ENCODE data around the gene COMMD2.
A peak's percentile ranks its signal among the peaks of the same experiment; 100 is the strongest.

The COMMD2 gene

DNA sequence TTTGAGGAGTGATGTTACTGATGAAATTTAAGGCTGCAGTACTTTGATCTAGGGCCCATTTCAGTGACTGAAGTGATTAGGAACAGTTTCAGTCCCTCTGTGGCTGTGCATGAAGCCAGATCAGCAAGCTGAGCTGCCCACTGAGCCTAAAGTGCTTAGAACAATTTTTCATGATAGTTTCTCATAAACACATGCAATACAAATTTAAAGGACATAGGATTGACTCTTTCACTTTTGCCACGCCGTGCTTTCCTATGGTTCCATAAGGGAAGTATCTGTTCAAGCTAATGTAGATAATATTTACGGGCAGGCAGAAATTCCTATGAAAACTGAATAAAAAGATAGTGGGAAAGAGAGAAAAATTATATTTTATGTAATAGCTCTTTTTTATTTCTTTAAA, 29.5 kb upstream of the COMMD2 start:
- no peak for DNase-seq
- Mint-ChIP-seq H3K27ac (no peak overlapping the region), H3K9me3 (peaks cover 5% of the 10 kb centered on the region), H3K36me3 (ENCODE audit: low read depth) (no peaks in the 10 kb centered on the region), H3K4me3 (no peak overlapping the region), H3K27me3 (ENCODE audit: low read depth, poor library complexity) (peaks cover 6% of the 10 kb centered on the region), H3K4me1 (no peaks in the 10 kb centered on the region)
- TF ChIP-seq, protein P1, sequence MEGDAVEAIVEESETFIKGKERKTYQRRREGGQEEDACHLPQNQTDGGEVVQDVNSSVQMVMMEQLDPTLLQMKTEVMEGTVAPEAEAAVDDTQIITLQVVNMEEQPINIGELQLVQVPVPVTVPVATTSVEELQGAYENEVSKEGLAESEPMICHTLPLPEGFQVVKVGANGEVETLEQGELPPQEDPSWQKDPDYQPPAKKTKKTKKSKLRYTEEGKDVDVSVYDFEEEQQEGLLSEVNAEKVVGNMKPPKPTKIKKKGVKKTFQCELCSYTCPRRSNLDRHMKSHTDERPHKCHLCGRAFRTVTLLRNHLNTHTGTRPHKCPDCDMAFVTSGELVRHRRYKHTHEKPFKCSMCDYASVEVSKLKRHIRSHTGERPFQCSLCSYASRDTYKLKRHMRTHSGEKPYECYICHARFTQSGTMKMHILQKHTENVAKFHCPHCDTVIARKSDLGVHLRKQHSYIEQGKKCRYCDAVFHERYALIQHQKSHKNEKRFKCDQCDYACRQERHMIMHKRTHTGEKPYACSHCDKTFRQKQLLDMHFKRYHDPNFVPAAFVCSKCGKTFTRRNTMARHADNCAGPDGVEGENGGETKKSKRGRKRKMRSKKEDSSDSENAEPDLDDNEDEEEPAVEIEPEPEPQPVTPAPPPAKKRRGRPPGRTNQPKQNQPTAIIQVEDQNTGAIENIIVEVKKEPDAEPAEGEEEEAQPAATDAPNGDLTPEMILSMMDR (IDR thresholded peaks at IDR 0.05): no peak

DNA sequence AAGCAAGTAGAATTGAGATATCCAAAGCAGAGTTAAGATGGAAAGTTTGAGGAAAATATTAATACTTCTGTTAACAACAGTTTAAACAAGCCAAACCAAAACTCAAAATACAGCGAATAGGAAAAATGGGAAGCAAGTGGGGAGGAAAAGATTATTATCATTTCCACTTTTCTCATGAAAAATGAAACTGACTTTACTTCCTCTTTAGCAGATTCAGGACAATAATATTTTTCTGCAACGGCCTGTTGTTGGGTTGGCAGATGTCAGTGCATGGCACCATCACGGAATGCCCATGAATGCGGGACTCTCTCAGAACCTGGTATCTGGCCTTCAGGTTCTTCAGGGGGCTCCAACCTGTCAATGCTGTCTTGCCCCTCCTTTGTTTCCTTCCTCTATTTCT, 28.9 kb upstream of the COMMD2 start:
- TF ChIP-seq, protein P1 (IDR thresholded peaks at IDR 0.05): no peak
- Mint-ChIP-seq H3K9me3 (peaks cover 1% of the 10 kb centered on the region), H3K36me3 (ENCODE audit: low read depth) (no peaks in the 10 kb centered on the region), H3K4me3 (no peak overlapping the region), H3K27ac (no peak overlapping the region), H3K27me3 (ENCODE audit: low read depth, poor library complexity) (peaks cover 3% of the 10 kb centered on the region), H3K4me1 (no peaks in the 10 kb centered on the region)
- no peak for DNase-seq

DNA sequence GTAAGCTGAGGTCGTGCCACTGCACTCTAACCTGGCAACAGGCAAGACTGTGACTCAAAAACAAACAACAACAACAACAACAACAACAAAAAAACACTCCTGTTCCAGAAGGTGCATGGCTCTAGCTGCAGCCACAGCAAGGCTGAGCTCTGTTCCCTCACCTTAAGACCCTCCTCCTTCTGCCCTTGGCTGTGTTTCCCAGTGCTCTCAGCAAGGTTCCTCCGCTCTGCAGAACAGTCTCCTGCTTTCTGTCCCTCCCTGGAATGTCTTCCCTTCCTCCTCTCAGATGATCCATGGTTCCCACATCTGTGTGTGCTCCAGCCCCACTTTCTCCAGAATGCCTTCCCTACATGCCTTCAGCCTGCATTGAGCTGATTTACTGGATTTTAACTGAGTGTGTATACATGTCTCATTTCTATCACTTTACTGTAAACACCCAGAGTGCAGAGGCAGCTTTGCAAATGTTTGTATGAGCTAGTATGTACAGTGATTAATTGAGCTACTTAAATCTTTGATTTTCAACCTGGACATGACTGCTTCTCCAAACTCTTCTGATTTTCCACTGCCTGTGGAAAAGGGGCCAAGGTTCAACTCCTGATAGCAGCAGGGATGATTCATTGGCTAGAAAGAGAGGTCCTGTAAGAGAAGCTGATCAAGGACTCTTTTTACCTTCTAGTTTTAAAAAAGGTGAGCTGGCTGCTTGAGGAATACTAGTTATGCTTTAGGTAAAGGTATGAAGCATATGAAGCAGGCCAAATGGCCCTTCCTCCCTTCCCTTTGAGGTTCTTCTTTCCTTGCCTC, 25.3 kb upstream of the COMMD2 start:
- TF ChIP-seq, protein P1 (IDR thresholded peaks at IDR 0.05): no peak
- Mint-ChIP-seq H3K4me3 (no peak overlapping the region), H3K4me1 (no peaks in the 10 kb centered on the region), H3K27ac (no peak overlapping the region), H3K9me3 (no peaks in the 10 kb centered on the region), H3K36me3 (ENCODE audit: low read depth) (no peaks in the 10 kb centered on the region), H3K27me3 (ENCODE audit: low read depth, poor library complexity) (no peaks in the 10 kb centered on the region)
- DNase-seq: no peak

DNA sequence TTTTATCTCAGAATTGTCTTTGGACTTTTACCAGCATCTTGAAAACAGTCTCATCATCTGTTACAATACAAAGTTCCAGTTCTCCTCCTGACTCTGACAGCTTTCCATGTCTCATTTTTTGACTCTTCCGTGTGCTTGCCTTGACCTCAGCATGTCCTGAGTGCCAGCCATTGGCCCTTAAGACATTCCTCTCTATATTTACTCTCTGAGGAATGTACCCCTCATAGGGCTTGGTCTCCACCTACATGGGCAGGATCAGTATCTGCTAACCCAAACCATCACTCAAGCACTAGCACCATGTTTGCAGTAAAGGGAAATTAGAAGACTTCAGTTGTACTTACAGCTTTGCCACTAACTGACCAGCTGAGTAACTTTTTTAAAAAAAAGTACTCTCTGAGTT, 23.9 kb upstream of the COMMD2 start:
- Mint-ChIP-seq H3K27ac (no peak overlapping the region), H3K36me3 (ENCODE audit: low read depth) (no peaks in the 10 kb centered on the region), H3K9me3 (no peaks in the 10 kb centered on the region), H3K4me3 (no peak overlapping the region), H3K27me3 (ENCODE audit: low read depth, poor library complexity) (peaks cover 2% of the 10 kb centered on the region), H3K4me1 (peaks cover 5% of the 10 kb centered on the region)
- DNase-seq: no peak
- TF ChIP-seq, protein P1 (IDR thresholded peaks at IDR 0.05): no peak

DNA sequence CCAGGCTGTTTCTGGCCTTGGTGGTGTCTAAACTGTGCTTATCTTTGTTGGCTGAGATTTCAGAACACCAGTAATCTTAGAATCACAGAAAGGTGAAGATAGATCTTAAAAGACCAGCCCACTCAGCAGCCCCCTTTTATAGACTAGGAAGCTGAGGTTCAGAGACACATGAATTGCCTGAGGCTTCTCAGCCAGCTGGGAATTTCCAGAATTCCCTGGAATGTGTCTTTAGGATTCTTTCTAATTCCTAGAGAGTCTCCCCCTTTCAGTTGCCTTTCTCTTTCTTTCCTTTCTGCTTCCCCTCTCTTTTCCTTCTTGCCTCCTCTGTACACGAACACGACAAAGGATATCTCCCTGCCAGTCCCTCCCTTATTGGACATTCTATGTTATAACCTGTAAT, 20.6 kb upstream of the COMMD2 start:
- no peaks in the 10 kb centered on the region for H3K9me3 Mint-ChIP-seq
- H3K36me3 Mint-ChIP-seq (ENCODE audit: low read depth): no peaks in the 10 kb centered on the region
- no peak for DNase-seq
- no peak overlapping the region for H3K4me3 Mint-ChIP-seq
- peaks cover 7% of the 10 kb centered on the region for H3K4me1 Mint-ChIP-seq
- TF ChIP-seq, protein P1 (IDR thresholded peaks at IDR 0.05): no peak
- peak overlapping the region; percentile 7 for H3K27ac Mint-ChIP-seq
- peaks cover 6% of the 10 kb centered on the region for H3K27me3 Mint-ChIP-seq (ENCODE audit: low read depth, poor library complexity)

Measured in nephron progenitor cell (in vitro differentiated cells).